Stimulated activated CD8-positive, alpha-beta memory T cell treated with anti-CD3 and anti-CD28 coated beads, Interleukin-4, amount 100 ng/mL, for 1 hour (primary cell): Measurements from ENCODE around the gene FAM120AOS.
"Not testable (repeated sequence)": the region's sequence is repeated elsewhere in the genome, so short reads cannot be mapped to it uniquely, and the experiment has no call there.

Source experiments
- DNase-seq, 2 donors: peaks; one replicate each; pipeline ENCODE4 v3.0.0-alpha.2; 2020; ENCODE audit warnings: low read depth in 2 of 2, low spot score in 1 of 2

The FAM120AOS gene

GRCh38 chr9:93440896-93441580 is 12.3 kb downstream of the FAM120AOS start:
- DNase-seq, result no peak

- not testable (repeated sequence) for DNase-seq
These were observed 14.1 kb downstream of the FAM120AOS start for GRCh38 chr9:93439301-93439700.

- no peak for DNase-seq
These were observed 15.4 kb downstream of the FAM120AOS start for GRCh38 chr9:93437996-93438395.

- no peak for DNase-seq
These were observed 16.6 kb downstream of the FAM120AOS start for GRCh38 chr9:93436655-93437407.

- no peak for DNase-seq
These were observed 17.2 kb downstream of the FAM120AOS start for GRCh38 chr9:93436218-93436617.

- DNase-seq, result no peak
These were observed 18.0 kb downstream of the FAM120AOS start for GRCh38 chr9:93435386-93435785.

- DNase-seq, result no peak
These were observed 19.3 kb downstream of the FAM120AOS start for GRCh38 chr9:93434056-93434455.

GRCh38 chr9:93432964-93433363 is 20.4 kb downstream of the FAM120AOS start:
- no peak for DNase-seq

GRCh38 chr9:93431539-93432105 is 21.8 kb downstream of the FAM120AOS start:
- no peak for DNase-seq

- DNase-seq, result no peak
These were observed 25.6 kb downstream of the FAM120AOS start for GRCh38 chr9:93427655-93428379.

GRCh38 chr9:93422977-93423616 is 30.3 kb downstream of the FAM120AOS start:
- no peak for DNase-seq

GRCh38 chr9:93419023-93419422 is 34.4 kb downstream of the FAM120AOS start:
- no peak for DNase-seq

GRCh38 chr9:93417538-93417937 is 35.8 kb downstream of the FAM120AOS start:
- DNase-seq, result no peak

GRCh38 chr9:93416530-93417235 is 36.7 kb downstream of the FAM120AOS start:
- no peak for DNase-seq

- no peak for DNase-seq
These were observed 38.1 kb downstream of the FAM120AOS start for GRCh38 chr9:93415176-93415690.

- DNase-seq, result no peak
These were observed 39.9 kb downstream of the FAM120AOS start for GRCh38 chr9:93413530-93413929.

- DNase-seq, result no peak
These were observed 47.0 kb downstream of the FAM120AOS start for GRCh38 chr9:93406371-93406770.

GRCh38 chr9:93398471-93398870 is 54.9 kb downstream of the FAM120AOS start:
- no peak for DNase-seq

- DNase-seq, result no peak
These were observed 55.6 kb downstream of the FAM120AOS start for GRCh38 chr9:93397661-93398373.
